Activated CD4-positive, alpha-beta T cell treated with anti-CD3 and anti-CD28 coated beads for 24 hours (primary cell): ENCODE results near the gene AP2A1.
"Not testable (repeated sequence)": the region's sequence is repeated elsewhere in the genome, so short reads cannot be mapped to it uniquely, and the experiment has no call there.

Source experiments
- DNase-seq, 2 donors: peaks; one replicate each; pipeline ENCODE4 v3.0.0-alpha.2; 2020; ENCODE audit warnings: low read depth in 2 of 2

Gene AP2A1

GRCh38 chr19:49812452-49812996 is 45.7 kb downstream of the AP2A1 start:
- no peak for DNase-seq

GRCh38 chr19:49812997-49813861 is 46.4 kb downstream of the AP2A1 start, which contains the start of gene FUZ:
Gene FUZ (minus strand): TSS chr19:49813292. CDS start chr19:49813106, 186 bp downstream.
- DNase-seq, result peak; percentile 76 to 85

DNA sequence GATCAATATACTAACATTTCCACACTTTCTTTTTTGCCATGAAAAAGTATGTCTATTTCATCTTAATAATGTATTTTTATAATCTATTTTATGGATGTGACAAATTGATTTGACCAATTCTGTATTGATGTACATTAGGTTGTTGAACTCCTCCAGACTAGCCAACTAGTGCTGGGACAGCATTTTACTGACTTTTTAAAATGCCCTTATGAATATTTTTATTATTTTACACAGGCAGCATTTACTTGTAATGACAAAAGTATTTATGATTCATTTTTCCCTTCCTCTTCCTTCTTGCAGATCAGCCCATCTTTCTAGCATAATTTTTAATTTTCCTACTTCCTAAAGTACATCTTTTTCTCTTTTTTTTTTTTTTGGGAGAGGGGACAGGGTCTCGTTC is 47.2 kb downstream of the AP2A1 start:
- DNase-seq, result no peak

- DNase-seq, result no peak
Measured at GRCh38 chr19:49816590-49816989, 49.8 kb downstream of the AP2A1 start.

DNA sequence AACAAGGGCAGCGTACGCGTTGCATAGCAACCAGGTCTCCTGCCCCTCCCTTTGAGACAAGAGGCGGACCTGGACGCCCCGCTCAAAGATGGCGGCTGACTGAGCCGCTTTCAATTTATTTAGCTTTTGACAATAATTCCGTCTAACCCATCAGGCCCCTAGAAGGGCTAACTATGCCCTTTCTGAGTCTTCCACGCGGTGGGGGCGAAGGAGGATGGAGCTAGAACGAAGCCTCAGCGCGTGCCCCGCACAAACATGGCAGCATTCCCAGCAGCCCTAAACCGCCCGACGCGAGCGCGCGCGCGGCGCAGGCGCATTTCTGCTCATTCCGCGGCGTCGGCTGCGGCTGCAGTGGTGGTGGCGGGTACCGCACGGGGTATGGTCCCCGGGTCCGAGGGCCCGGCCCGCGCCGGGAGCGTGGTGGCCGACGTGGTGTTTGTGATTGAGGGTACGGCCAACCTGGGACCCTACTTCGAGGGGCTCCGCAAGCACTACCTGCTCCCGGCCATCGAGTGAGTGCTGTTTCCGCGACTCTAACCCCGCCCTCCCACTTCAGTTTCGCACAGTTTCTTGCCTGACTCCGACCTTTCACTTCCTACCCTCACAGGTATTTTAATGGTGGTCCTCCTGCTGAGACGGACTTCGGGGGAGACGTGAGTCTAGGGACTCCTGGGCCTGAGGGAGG is 51.3 kb downstream of the AP2A1 start, which contains the start of gene MED25:
Gene MED25 (plus strand): TSS at position 326 of the 685 bp plus-strand sequence. CDS start 53 bp downstream, at position 379.
- peak; percentile 70 to 82 for DNase-seq

GRCh38 chr19:49818649-49819370 is 52.0 kb downstream of the AP2A1 start:
- DNase-seq, result no peak

DNA sequence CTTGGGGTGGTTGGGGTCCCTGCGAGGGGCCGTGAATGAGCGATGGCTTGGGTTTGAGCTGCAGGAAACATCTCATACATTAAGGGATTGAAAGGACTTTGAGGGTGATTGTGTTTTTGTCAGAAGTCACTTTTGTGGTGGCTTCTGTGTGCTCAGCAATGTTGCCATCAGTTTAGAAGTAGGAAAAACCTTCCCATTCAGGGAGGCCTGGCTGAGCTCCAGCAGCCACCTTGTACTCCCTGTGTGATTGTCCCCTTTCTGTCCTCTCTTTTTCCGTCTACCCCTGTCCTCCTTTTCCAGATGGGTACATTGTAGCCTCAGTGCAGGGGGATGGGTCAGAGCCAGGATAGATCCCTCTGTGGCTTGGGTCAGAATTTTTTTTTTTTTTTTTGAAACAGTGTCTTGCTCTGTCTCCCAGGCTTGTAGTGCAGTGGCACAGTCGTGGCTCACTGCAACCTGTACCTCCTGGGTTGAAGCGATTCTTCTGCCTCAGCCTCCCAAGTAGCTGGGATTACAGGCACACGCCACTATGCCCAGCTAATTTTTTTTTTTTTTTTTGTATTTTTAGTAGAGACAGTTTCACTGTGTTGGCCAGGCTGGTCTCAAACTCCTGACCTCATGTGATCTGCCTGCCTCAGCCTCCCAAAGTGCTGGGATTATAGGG is 52.8 kb downstream of the AP2A1 start:
- DNase-seq, result not testable (repeated sequence)

GRCh38 chr19:49820125-49820524 is 53.3 kb downstream of the AP2A1 start:
- no peak for DNase-seq

DNA sequence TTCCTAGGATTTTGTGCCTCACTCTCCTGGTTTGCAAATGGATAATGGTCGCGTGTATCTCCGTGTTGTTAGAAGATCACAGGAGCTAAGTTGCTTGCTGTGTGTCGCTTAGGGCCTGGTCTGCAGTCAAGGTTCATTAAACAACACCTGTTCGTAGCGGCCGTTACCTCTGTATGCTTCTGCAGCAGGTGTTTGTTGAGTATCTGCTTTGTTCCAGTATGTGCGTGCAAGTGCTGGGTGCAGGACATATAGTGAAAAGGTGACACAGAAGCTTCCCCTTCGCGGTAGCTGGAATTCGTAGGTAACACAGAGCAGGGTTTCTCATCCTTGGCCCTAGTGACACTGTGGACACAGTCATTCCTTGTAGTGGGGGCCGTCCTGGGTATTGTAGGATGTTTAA is 56.7 kb downstream of the AP2A1 start:
- no peak for DNase-seq

DNA sequence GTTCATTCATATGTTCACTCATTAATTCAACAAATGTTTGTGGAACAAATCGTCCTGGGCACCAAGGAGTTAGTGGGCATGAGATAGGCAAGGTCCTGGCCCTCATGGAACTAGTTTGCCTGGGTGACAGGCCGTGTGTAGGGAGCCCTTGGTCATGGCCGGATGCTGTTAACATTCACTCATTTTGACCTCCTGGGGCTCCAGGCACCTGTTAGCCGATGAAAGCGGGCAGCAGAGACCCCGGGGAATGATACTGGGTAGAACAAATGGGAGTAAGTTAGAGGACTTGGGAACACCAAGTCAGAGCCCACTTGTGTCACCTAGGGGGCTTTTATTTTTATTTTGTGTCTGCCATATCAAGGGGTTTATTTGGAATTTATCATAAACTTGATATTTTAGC is 57.9 kb downstream of the AP2A1 start:
- no peak for DNase-seq

- no peak for DNase-seq
Measured at GRCh38 chr19:49827034-49827433, 60.2 kb downstream of the AP2A1 start.

- DNase-seq, result no peak
Measured at GRCh38 chr19:49829200-49829599, 62.4 kb downstream of the AP2A1 start.

DNA sequence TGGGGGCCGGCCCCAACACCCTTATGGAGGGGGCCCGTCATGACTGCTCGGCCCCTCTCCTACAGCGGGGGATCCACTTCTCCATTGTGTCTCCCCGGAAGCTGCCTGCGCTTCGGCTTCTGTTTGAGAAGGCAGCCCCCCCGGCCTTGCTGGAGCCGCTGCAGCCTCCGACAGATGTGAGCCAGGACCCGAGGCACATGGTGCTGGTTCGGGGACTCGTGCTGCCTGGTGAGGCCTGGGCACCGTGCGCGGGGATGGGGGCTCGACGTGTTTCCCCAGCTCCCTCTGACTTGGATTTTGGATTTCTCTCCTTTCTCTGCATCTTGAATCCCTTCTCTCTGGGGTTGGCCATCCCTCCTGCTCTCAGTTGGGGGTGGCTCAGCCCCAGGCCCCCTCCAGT is 62.9 kb downstream of the AP2A1 start:
- no peak for DNase-seq

- DNase-seq, result no peak
Measured at GRCh38 chr19:49830766-49831165, 64.0 kb downstream of the AP2A1 start.

- DNase-seq, result no peak
Measured at GRCh38 chr19:49831592-49831991, 64.8 kb downstream of the AP2A1 start.

DNA sequence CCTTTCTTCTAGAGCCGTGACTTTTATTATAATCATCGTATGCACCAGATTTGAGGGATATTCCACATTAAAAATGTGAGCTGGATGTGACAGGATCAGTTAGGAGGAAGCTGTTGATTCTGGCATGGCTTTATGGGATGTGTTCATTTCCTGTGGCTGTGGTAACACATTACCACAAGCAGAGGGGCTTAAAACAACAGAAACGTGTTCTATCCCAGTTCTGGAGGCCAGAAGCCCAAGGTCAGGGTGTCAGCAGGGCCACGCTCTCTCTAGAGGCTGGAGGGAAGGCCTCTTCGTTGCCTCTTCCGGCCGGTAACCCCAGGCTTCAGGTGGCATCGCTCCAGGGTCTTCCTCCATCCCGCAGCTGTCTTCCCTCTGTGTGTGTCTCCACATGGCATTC is 65.8 kb downstream of the AP2A1 start:
- no peak for DNase-seq

GRCh38 chr19:49833599-49833998 is 66.8 kb downstream of the AP2A1 start:
- DNase-seq, result no peak

GRCh38 chr19:49835562-49835961 is 68.8 kb downstream of the AP2A1 start:
- no peak for DNase-seq

- DNase-seq, result no peak
Measured at GRCh38 chr19:49836176-49837008, 69.6 kb downstream of the AP2A1 start.

DNA sequence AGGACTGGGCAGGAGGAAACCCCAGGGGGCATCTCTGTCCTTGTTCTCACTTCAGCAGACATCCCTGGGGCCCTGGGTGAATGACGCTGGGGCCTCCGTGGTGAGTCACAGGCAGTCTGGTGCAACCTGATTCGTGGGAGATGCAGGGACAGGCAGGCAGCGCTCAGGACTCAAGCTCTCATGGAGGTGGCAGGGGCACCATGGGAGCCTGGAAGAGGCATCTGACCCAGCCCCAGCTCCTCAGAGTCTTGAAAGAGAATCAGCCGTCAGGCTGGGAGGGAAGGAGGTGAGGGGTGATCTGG is 70.2 kb downstream of the AP2A1 start:
- DNase-seq, result no peak

DNA sequence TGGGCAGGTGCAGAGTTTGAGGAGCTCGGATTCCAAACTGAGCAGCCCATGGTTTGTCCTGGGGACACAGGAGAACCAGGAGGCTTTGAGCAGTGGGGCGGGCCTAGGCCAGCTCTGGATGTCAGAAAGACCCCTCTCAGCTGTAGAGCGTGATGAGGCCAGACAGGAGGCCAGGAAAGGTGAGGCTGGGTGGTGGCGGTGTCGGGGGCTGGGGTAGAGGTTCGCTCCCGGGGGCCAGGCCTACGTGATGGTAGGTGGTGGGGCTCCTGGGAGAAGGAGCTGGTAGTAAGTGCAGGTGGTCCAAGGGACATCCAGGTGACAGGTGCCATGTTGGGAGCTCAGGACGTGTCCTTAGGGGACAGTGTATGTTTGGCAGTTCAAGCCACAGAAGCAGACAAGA is 70.6 kb downstream of the AP2A1 start:
- DNase-seq, result no peak
